IPS-11a (cell line): Measurements from ENCODE around the gene WDR5B.
"Not testable (repeated sequence)": the region's sequence is repeated elsewhere in the genome, so short reads cannot be mapped to it uniquely, and the experiment has no call there.

ENCODE experiments used
- H3K4me3 ChIP-seq: one replicate; pipeline ENCODE4 v1.5.1; 2013; ENCODE audit warnings: low read depth, low read length, control low read depth

WDR5B gene

GRCh38 chr3:122374034-122374433, 41.8 kb downstream of the WDR5B start:
- no peak overlapping the region for H3K4me3 ChIP-seq

- H3K4me3 ChIP-seq, result no peak overlapping the region
Observed at GRCh38 chr3:122366379-122366749, 49.5 kb downstream of the WDR5B start.

GRCh38 chr3:122365582-122366378, 50.1 kb downstream of the WDR5B start:
- H3K4me3 ChIP-seq, result not testable (repeated sequence)

GRCh38 chr3:122365073-122365472, 50.8 kb downstream of the WDR5B start:
- no peak overlapping the region for H3K4me3 ChIP-seq

GRCh38 chr3:122364490-122364889, 51.4 kb downstream of the WDR5B start:
- no peak overlapping the region for H3K4me3 ChIP-seq
